GM18861 (cell line): ENCODE measurements around the gene VAV3.

Experiments used
- ATAC-seq: cut with Tn5 transposase; IDR thresholded peaks from one replicate; pipeline ENCODE4 v1.9.1; 2021; ENCODE audit not compliant: unreplicated experiment

The VAV3 gene

GRCh38 chr1:107795994-107796393 is 169.0 kb downstream of the VAV3 start:
- no peak for ATAC-seq

GRCh38 chr1:107795441-107795840 is 169.5 kb downstream of the VAV3 start:
- no peak for ATAC-seq

GRCh38 chr1:107794571-107794970 is 170.4 kb downstream of the VAV3 start:
- ATAC-seq, result no peak

GRCh38 chr1:107793896-107794453 is 171.0 kb downstream of the VAV3 start:
- no peak for ATAC-seq

GRCh38 chr1:107791348-107791747 is 173.6 kb downstream of the VAV3 start:
- ATAC-seq, result no peak

GRCh38 chr1:107789817-107790524 is 175.0 kb downstream of the VAV3 start:
- no peak for ATAC-seq

- no peak for ATAC-seq
These were observed 176.5 kb downstream of the VAV3 start for GRCh38 chr1:107788206-107789202.

GRCh38 chr1:107787299-107787698 is 177.7 kb downstream of the VAV3 start:
- no peak for ATAC-seq

- ATAC-seq, result no peak
These were observed 178.7 kb downstream of the VAV3 start for GRCh38 chr1:107786203-107786845.

GRCh38 chr1:107785496-107786202 is 179.3 kb downstream of the VAV3 start:
- ATAC-seq, result no peak

GRCh38 chr1:107782217-107782845 is 182.6 kb downstream of the VAV3 start:
- no peak for ATAC-seq

GRCh38 chr1:107781245-107781644 is 183.7 kb downstream of the VAV3 start:
- ATAC-seq, result no peak

- peak; percentile 20 for ATAC-seq
These were observed 187.3 kb downstream of the VAV3 start for GRCh38 chr1:107777664-107778047.

GRCh38 chr1:107776900-107777663 is 187.9 kb downstream of the VAV3 start:
- peak; percentile 87 for ATAC-seq

- no peak for ATAC-seq
These were observed 193.6 kb downstream of the VAV3 start for GRCh38 chr1:107771377-107771776.

GRCh38 chr1:107767156-107767582 is 197.8 kb downstream of the VAV3 start:
- no peak for ATAC-seq

- ATAC-seq, result no peak
These were observed 198.4 kb downstream of the VAV3 start for GRCh38 chr1:107766533-107766932.

- no peak for ATAC-seq
These were observed 202.1 kb downstream of the VAV3 start for GRCh38 chr1:107762751-107763390.

GRCh38 chr1:107760065-107760464 is 204.9 kb downstream of the VAV3 start:
- ATAC-seq, result no peak
